ENCODE data around the gene EID2. TPM values are rescaled to one million over a fixed set of nuclear protein-coding genes. Genes with fewer than 3 reads are reported as not detected.

Gene EID2
- total and polyA plus RNA-seq, 3 experiments from 2014 or later = 14.0 to 29.2 (median 15.4) TPM

DNA sequence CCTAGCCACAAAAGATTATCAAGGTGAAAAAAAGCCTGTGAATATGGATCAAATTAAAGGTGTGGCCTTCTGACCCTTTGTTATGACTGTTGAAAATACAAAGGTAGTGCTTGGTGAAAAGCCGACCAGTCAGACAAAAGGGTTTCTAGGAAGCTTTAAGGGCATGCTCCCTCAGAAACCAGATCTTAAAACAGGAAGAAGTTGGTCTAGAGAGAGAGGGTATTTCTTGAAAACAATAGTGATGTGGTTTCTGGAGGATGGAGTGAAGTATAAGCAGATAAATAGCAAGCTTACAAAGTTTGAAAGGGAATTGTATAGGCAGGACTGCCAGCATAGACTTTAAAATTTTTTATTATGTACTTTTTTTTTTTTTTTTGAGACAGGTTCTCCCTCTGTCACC lies 5.0 kb upstream of the EID2 start:
- Histone ChIP-seq H3K4me3 (ENCODE audit: low read length) (no peak overlapping the region), H3K36me3 (ENCODE audit: insufficient read depth, low read length) (no peaks in the 10 kb centered on the region), H3K9me3 (ENCODE audit: low read length) (no peaks in the 10 kb centered on the region), H3K27ac (ENCODE audit: low read depth, low read length) (no peak overlapping the region), H3K27me3 (ENCODE audit: insufficient read depth, low read length, poor library complexity, severe bottlenecking) (no peaks in the 10 kb centered on the region), H3K4me1 (ENCODE audit: insufficient read depth, low read length) (peaks cover 39% of the 10 kb centered on the region)
- peak in 1 of 5 donors; percentile 54 for DNase-seq
- CTCF ChIA-PET = interaction anchor here (0.7 to 1.6 kb wide), 3 partner anchors 28 to 128 kb away, joined by 3 read pairs; no protein-coding TSS in a partner anchor
- peaks cover 12 to 37% (median 26%) of the 10 kb centered on the region in 3 donors for H3K4me1 Mint-ChIP-seq
- peaks cover 0 to 2% (median 0%) of the 10 kb centered on the region in 3 donors for H3K36me3 Mint-ChIP-seq
- H3K4me3 Mint-ChIP-seq = peak overlapping the region in 2 of 7 donors; percentile 24 to 82
- no peaks in the 10 kb centered on the region for H3K9me3 Mint-ChIP-seq
- POLR2A ChIA-PET = no interaction called here
- H3K27me3 Mint-ChIP-seq = peaks cover 4 to 6% of the 10 kb centered on the region in 2 donors
- peak overlapping the region in 4 of 8 donors; percentile 32 to 80 (median 52) for H3K27ac Mint-ChIP-seq

DNA sequence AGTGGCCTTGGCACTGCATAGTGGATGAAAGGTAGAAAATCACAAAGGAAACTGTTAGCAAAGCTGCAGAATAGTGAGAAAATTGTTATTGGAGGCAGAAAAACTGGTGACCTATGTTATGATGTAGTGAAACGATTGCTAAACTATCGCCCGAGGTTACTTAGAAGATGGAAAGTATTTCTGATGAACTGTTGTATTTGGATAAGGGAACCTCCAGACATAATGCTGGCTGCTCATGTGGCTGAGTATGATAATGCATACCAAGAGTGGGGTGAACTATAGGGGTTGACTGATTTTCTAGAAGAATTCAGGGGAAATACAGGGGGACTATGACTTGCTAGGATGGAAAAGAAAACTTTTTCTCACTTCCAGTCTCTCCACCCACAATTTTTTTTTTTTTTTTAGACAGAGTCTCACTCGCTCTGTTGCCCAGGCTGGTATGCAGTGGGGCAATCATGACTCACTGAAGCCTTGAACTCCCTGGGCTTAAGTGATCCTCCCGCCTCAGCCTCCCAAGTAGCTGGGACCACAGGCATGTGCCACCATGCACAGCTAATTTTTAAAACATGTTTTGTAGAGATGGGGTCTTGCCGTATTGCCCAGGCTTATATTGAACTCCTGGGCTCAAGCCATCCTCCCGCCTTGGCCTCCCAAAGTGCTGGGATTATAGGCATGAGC lies 4.4 kb upstream of the EID2 start:
- no peaks in the 10 kb centered on the region for H3K27me3 ChIP-seq (ENCODE audit: insufficient read depth, low read length, poor library complexity, severe bottlenecking)
- Mint-ChIP-seq H3K9me3 (no peaks in the 10 kb centered on the region), H3K36me3 (peaks cover 0 to 3% (median 0%) of the 10 kb centered on the region in 3 donors), H3K4me3 (peak overlapping the region in 1 of 7 donors; percentile 82), H3K4me1 (peaks cover 13 to 39% (median 27%) of the 10 kb centered on the region in 3 donors), H3K27me3 (peaks cover 5 to 6% of the 10 kb centered on the region in 2 donors), H3K27ac (peak overlapping the region in 2 of 8 donors; percentile 53 to 80)
- H3K27ac ChIP-seq (ENCODE audit: low read depth, low read length) = no peak overlapping the region
- ChIA-PET CTCF (interaction anchor here (0.7 to 1.6 kb wide), 3 partner anchors 29 to 128 kb away, joined by 3 read pairs; no protein-coding TSS in a partner anchor), POLR2A (no interaction called here)
- no peak overlapping the region for H3K4me3 ChIP-seq (ENCODE audit: low read length)
- peaks cover 39% of the 10 kb centered on the region for H3K4me1 ChIP-seq (ENCODE audit: insufficient read depth, low read length)
- H3K9me3 ChIP-seq (ENCODE audit: low read length) = no peaks in the 10 kb centered on the region
- no peaks in the 10 kb centered on the region for H3K36me3 ChIP-seq (ENCODE audit: insufficient read depth, low read length)
- DNase-seq = no peak

DNA sequence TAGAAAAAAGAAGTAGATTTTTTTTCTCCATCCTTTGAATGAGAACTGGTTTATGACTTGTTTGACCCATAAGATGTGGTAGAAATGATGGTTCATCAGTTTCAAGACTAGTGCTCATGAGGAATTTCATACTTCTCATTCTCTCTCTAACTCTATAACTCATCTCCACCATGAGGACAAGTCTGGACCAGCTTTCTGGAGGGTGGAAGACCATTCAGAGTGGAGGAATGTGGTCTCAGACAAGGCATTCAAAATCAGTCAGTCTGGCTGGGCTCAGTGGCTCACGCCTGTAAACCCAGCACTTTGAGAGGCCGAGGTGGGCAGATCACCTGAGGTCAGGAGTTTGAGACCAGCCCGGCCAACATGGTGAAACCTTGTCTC lies 3.5 kb upstream of the EID2 start:
- H3K27ac Mint-ChIP-seq = no peak overlapping the region
- H3K9me3 ChIP-seq (ENCODE audit: low read length) = no peaks in the 10 kb centered on the region
- no peak overlapping the region for H3K4me3 Mint-ChIP-seq
- H3K27me3 Mint-ChIP-seq = peaks cover 5 to 6% of the 10 kb centered on the region in 2 donors
- peaks cover 0 to 6% (median 0%) of the 10 kb centered on the region in 3 donors for H3K36me3 Mint-ChIP-seq
- H3K4me1 Mint-ChIP-seq = peaks cover 20 to 48% (median 36%) of the 10 kb centered on the region in 3 donors
- ChIA-PET CTCF (interaction anchor here (1.1 kb wide), 1 partner anchor 9 kb away, joined by 3 read pairs; no protein-coding TSS in a partner anchor), POLR2A (no interaction called here)
- H3K27me3 ChIP-seq (ENCODE audit: insufficient read depth, low read length, poor library complexity, severe bottlenecking) = no peaks in the 10 kb centered on the region
- H3K9me3 Mint-ChIP-seq = no peaks in the 10 kb centered on the region
- H3K4me1 ChIP-seq (ENCODE audit: insufficient read depth, low read length) = peaks cover 48% of the 10 kb centered on the region
- no peaks in the 10 kb centered on the region for H3K36me3 ChIP-seq (ENCODE audit: insufficient read depth, low read length)
- no peak overlapping the region for H3K27ac ChIP-seq (ENCODE audit: low read depth, low read length)
- DNase-seq = no peak
- no peak overlapping the region for H3K4me3 ChIP-seq (ENCODE audit: low read length)

DNA sequence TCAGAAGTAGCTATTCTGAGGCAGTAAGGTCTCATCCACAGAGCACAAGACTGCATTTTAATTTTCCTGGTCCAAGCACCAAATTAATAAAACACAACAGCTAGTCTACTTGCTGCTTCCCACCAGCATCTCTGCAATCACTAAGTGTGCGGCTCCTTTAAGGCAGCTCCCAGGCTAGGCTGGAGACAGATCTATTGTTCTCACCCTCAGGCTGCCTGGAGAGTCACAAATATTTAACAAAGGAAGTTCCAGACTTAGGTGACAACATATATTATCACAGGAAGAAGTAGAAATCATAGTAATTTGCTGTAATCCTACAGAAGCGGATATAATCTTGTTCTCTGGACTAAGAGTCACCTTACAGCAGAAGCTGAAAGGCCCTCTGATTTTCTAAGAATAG lies 2.2 kb upstream of the EID2 start:
- Histone ChIP-seq H3K27me3 (ENCODE audit: insufficient read depth, low read length, poor library complexity, severe bottlenecking) (no peaks in the 10 kb centered on the region), H3K4me1 (ENCODE audit: insufficient read depth, low read length) (peaks cover 56% of the 10 kb centered on the region), H3K4me3 (ENCODE audit: low read length) (no peak overlapping the region), H3K36me3 (ENCODE audit: insufficient read depth, low read length) (no peaks in the 10 kb centered on the region), H3K9me3 (ENCODE audit: low read length) (no peaks in the 10 kb centered on the region), H3K27ac (ENCODE audit: low read depth, low read length) (no peak overlapping the region)
- peaks cover 28 to 57% (median 49%) of the 10 kb centered on the region in 3 donors for H3K4me1 Mint-ChIP-seq
- peak overlapping the region in 1 of 7 donors; percentile 60 for H3K4me3 Mint-ChIP-seq
- no peak for DNase-seq
- peaks cover 5 to 6% of the 10 kb centered on the region in 2 donors for H3K27me3 Mint-ChIP-seq
- peaks cover 0 to 12% (median 0%) of the 10 kb centered on the region in 3 donors for H3K36me3 Mint-ChIP-seq
- CTCF ChIA-PET = interaction anchor here (1.0 to 1.5 kb wide), 4 partner anchors 8 to 102 kb away, joined by 3 to 8 read pairs (median 4); no protein-coding TSS in a partner anchor
- POLR2A ChIA-PET = no interaction called here
- no peaks in the 10 kb centered on the region for H3K9me3 Mint-ChIP-seq
- peak overlapping the region in 3 of 8 donors; percentile 39 to 83 (median 53) for H3K27ac Mint-ChIP-seq

DNA sequence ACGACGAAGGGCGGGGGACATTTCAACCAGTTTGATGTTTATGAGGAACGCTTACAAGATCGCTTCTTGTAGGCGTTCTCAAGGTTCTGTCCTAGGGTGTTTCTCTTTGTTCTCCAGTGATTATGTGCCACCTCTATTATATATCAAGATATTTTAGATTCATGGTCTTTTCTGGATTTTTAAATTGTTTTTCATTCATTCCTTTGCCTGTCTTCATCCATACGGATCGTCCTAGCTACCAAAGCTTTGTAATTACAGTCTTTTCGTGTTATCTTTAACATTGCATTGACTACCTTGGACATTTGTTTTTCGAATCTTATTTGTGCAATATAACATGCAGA lies 342 bp upstream of the EID2 start:
- Histone ChIP-seq H3K36me3 (ENCODE audit: insufficient read depth, low read length) (no peaks in the 10 kb centered on the region), H3K4me3 (ENCODE audit: low read length) (peak overlapping the region; percentile 84), H3K9me3 (ENCODE audit: low read length) (no peaks in the 10 kb centered on the region), H3K4me1 (ENCODE audit: insufficient read depth, low read length) (peaks cover 38% of the 10 kb centered on the region), H3K27me3 (ENCODE audit: insufficient read depth, low read length, poor library complexity, severe bottlenecking) (no peaks in the 10 kb centered on the region), H3K27ac (ENCODE audit: low read depth, low read length) (no peak overlapping the region)
- Mint-ChIP-seq H3K36me3 (peaks cover 0 to 12% (median 0%) of the 10 kb centered on the region in 3 donors), H3K27ac (peak overlapping the region; percentile 92 to 100 (median 98)), H3K4me3 (peak overlapping the region; percentile 94 to 99 (median 98)), H3K4me1 (peaks cover 34 to 55% (median 53%) of the 10 kb centered on the region in 3 donors), H3K9me3 (no peaks in the 10 kb centered on the region), H3K27me3 (peaks cover 3 to 7% of the 10 kb centered on the region in 2 donors)
- POLR2A ChIA-PET = no interaction called here
- CTCF ChIA-PET = interaction anchor here (0.8 kb wide), 1 partner anchor 99 kb away, joined by 3 read pairs; no protein-coding TSS in a partner anchor
- no peak for DNase-seq

DNA sequence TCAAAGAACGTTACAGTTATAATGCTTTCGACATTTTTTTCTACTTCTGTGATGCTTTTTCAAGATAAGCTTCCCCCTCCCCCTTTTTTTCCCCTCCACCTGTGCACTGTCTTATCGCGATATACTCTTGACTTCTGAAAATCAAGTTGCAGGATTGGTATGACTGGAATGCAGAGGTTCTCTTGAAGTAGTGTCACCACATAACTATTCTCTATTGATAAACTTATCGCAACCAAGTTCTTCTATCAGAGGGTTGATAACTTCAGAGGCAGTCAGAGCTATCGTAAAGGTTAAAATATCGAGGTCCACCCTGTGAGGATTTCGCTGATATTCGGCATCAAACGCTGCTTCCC lies 820 bp downstream of the EID2 start:
- H3K36me3 Mint-ChIP-seq = peaks cover 0 to 12% (median 0%) of the 10 kb centered on the region in 3 donors
- H3K27ac ChIP-seq (ENCODE audit: low read depth, low read length) = peak overlapping the region; percentile 43
- H3K9me3 Mint-ChIP-seq = no peaks in the 10 kb centered on the region
- POLR2A ChIA-PET = no interaction called here
- no peaks in the 10 kb centered on the region for H3K9me3 ChIP-seq (ENCODE audit: low read length)
- peaks cover 28% of the 10 kb centered on the region for H3K4me1 ChIP-seq (ENCODE audit: insufficient read depth, low read length)
- peak overlapping the region; percentile 86 to 97 (median 92) for H3K4me3 Mint-ChIP-seq
- peak overlapping the region; percentile 88 to 97 (median 96) for H3K27ac Mint-ChIP-seq
- peak overlapping the region; percentile 77 for H3K4me3 ChIP-seq (ENCODE audit: low read length)
- no peak for DNase-seq
- H3K4me1 Mint-ChIP-seq = peaks cover 30 to 45% (median 44%) of the 10 kb centered on the region in 3 donors
- peaks cover 0 to 6% of the 10 kb centered on the region in 2 donors for H3K27me3 Mint-ChIP-seq
- no peaks in the 10 kb centered on the region for H3K27me3 ChIP-seq (ENCODE audit: insufficient read depth, low read length, poor library complexity, severe bottlenecking)
- H3K36me3 ChIP-seq (ENCODE audit: insufficient read depth, low read length) = no peaks in the 10 kb centered on the region
- CTCF ChIA-PET = interaction anchor here (0.9 to 1.1 kb wide), 2 partner anchors 12 to 104 kb away, joined by 3 to 4 read pairs; partner anchors contain the start of gene RPS16

DNA sequence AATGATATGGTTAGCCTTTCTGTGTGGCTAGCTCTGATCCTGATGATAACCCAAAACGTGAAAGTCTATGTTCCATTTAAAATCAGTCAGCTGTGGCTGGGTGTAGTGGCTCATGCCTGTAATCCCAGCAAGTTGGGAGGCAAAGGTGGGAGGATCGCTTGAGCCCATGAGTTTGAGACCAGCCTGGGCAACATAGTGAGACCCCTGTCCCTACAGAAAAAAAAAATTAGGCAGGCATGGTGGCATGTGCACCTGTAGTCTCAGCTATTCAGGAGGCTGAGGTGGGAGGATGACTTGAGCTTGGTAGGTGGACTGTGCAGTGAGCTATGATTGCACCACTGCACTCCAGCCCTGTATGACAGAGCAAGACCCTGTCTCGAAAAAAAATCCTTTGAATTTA lies 6.2 kb downstream of the EID2 start:
- Histone ChIP-seq H3K4me3 (ENCODE audit: low read length) (no peak overlapping the region), H3K27ac (ENCODE audit: low read depth, low read length) (no peak overlapping the region), H3K27me3 (ENCODE audit: insufficient read depth, low read length, poor library complexity, severe bottlenecking) (no peaks in the 10 kb centered on the region), H3K36me3 (ENCODE audit: insufficient read depth, low read length) (no peaks in the 10 kb centered on the region), H3K4me1 (ENCODE audit: insufficient read depth, low read length) (peaks cover 25% of the 10 kb centered on the region), H3K9me3 (ENCODE audit: low read length) (no peaks in the 10 kb centered on the region)
- H3K27me3 Mint-ChIP-seq = peaks cover 0 to 2% of the 10 kb centered on the region in 2 donors
- CTCF ChIA-PET = interaction anchor here (0.9 to 3.2 kb wide), 16 partner anchors 9 to 440 kb away, joined by 3 to 22 read pairs (median 6); partner anchors contain the start of genes DLL3, MED29, PAF1 and PLEKHG2
- POLR2A ChIA-PET = no interaction called here
- H3K4me1 Mint-ChIP-seq = peaks cover 28 to 52% (median 46%) of the 10 kb centered on the region in 3 donors
- no peaks in the 10 kb centered on the region for H3K9me3 Mint-ChIP-seq
- DNase-seq = no peak
- peaks cover 0 to 12% (median 0%) of the 10 kb centered on the region in 3 donors for H3K36me3 Mint-ChIP-seq
- peak overlapping the region in 1 of 7 donors; percentile 64 for H3K4me3 Mint-ChIP-seq
- H3K27ac Mint-ChIP-seq = no peak overlapping the region
